HEK293 (cell line): ENCODE measurements around the gene LRFN3.

ENCODE experiments used
- BCL11A ChIP-seq: fragments of 450-650 bp; formaldehyde crosslinking; IDR thresholded peaks from 2 replicates; pipeline ENCODE4 v1.5.1; 2016; ENCODE audit warnings: low read depth, missing biosample characterization, missing genetic modification characterization
- KLF8 ChIP-seq: fragments of 450-650 bp; formaldehyde crosslinking; IDR thresholded peaks from 2 replicates; pipeline ENCODE4 v1.5.1; 2016; ENCODE audit warnings: missing biosample characterization, missing genetic modification characterization
- MZF1 ChIP-seq: fragments of 450-650 bp; formaldehyde crosslinking; IDR thresholded peaks from 2 replicates; pipeline ENCODE4 v1.5.1; 2017; ENCODE audit warnings: missing biosample characterization, missing genetic modification characterization, borderline replicate concordance
- SP7 ChIP-seq: fragments of 450-650 bp; formaldehyde crosslinking; IDR thresholded peaks from 2 replicates; pipeline ENCODE4 v1.5.1; 2016; ENCODE audit warnings: missing biosample characterization, missing genetic modification characterization
- ZBTB1 ChIP-seq: fragments of 450-650 bp; formaldehyde crosslinking; IDR thresholded peaks from 2 replicates; pipeline ENCODE4 v1.5.1; 2016; ENCODE audit warnings: missing biosample characterization, missing genetic modification characterization
- ZEB2 ChIP-seq: fragments of 450-650 bp; formaldehyde crosslinking; IDR thresholded peaks from 2 replicates; pipeline ENCODE4 v1.5.1; 2016; ENCODE audit warnings: missing biosample characterization, missing genetic modification characterization
- ZFP41 ChIP-seq: fragments of 450-650 bp; formaldehyde crosslinking; IDR thresholded peaks from 2 replicates; pipeline ENCODE4 v1.5.1; 2016; ENCODE audit warnings: missing biosample characterization, missing genetic modification characterization, borderline replicate concordance
- ZNF121 ChIP-seq: fragments of 450-650 bp; formaldehyde crosslinking; IDR thresholded peaks from 2 replicates; pipeline ENCODE4 v1.5.1; 2016; ENCODE audit warnings: missing biosample characterization, missing genetic modification characterization
- ZNF138 ChIP-seq: fragments of 450-650 bp; formaldehyde crosslinking; IDR thresholded peaks from 2 replicates; pipeline ENCODE4 v1.5.1; 2016; ENCODE audit warnings: missing biosample characterization, missing genetic modification characterization, borderline replicate concordance
- ZNF169 ChIP-seq: fragments of 450-650 bp; formaldehyde crosslinking; IDR thresholded peaks from 2 replicates; pipeline ENCODE4 v1.5.1; 2016; ENCODE audit warnings: missing biosample characterization, missing genetic modification characterization
- ZNF223 ChIP-seq: fragments of 450-650 bp; formaldehyde crosslinking; IDR thresholded peaks from 2 replicates; pipeline ENCODE4 v1.5.1; 2016; ENCODE audit warnings: missing biosample characterization, missing genetic modification characterization
- ZNF23 ChIP-seq: fragments of 450-650 bp; formaldehyde crosslinking; IDR thresholded peaks from 2 replicates; pipeline ENCODE4 v1.5.1; 2016; ENCODE audit warnings: missing biosample characterization, missing genetic modification characterization, borderline replicate concordance
- ZNF239 ChIP-seq: fragments of 450-650 bp; formaldehyde crosslinking; IDR thresholded peaks from 2 replicates; pipeline ENCODE4 v1.5.1; 2016; ENCODE audit warnings: missing biosample characterization, missing genetic modification characterization
- ZNF24 ChIP-seq: fragments of 450-650 bp; formaldehyde crosslinking; IDR thresholded peaks from 2 replicates; pipeline ENCODE4 v1.5.1; 2016; ENCODE audit warnings: missing biosample characterization, missing genetic modification characterization
- ZNF311 ChIP-seq: fragments of 450-650 bp; formaldehyde crosslinking; IDR thresholded peaks from 2 replicates; pipeline ENCODE4 v1.5.1; 2017; ENCODE audit warnings: missing biosample characterization, missing genetic modification characterization, borderline replicate concordance
- ZNF341 ChIP-seq: fragments of 450-650 bp; formaldehyde crosslinking; IDR thresholded peaks from 2 replicates; pipeline ENCODE4; 2016; ENCODE audit warnings: low read depth, missing biosample characterization, missing genetic modification characterization
- ZNF350 ChIP-seq: fragments of 450-650 bp; formaldehyde crosslinking; IDR thresholded peaks from 2 replicates; pipeline ENCODE4 v1.5.0; 2017; ENCODE audit warnings: missing biosample characterization, mild to moderate bottlenecking, missing genetic modification characterization
- ZNF394 ChIP-seq: fragments of 450-650 bp; formaldehyde crosslinking; IDR thresholded peaks from 2 replicates; pipeline ENCODE4 v1.5.1; 2016; ENCODE audit warnings: missing biosample characterization, missing genetic modification characterization, mild to moderate bottlenecking, moderate library complexity, borderline replicate concordance
- ZNF571 ChIP-seq: fragments of 450-650 bp; formaldehyde crosslinking; IDR thresholded peaks from 2 replicates; pipeline ENCODE4 v1.5.0; 2017; ENCODE audit warnings: missing biosample characterization, missing genetic modification characterization
- ZNF600 ChIP-seq: fragments of 450-650 bp; formaldehyde crosslinking; IDR thresholded peaks from 2 replicates; pipeline ENCODE4 v1.5.1; 2016; ENCODE audit warnings: missing biosample characterization, missing genetic modification characterization
- ZNF629 ChIP-seq: fragments of 450-650 bp; formaldehyde crosslinking; IDR thresholded peaks from 2 replicates; pipeline ENCODE4 v1.5.1; 2017; ENCODE audit warnings: missing biosample characterization, missing genetic modification characterization
- ZNF658 ChIP-seq: fragments of 450-650 bp; formaldehyde crosslinking; IDR thresholded peaks from 2 replicates; pipeline ENCODE4; 2016; ENCODE audit warnings: missing biosample characterization, missing genetic modification characterization
- TF ChIP-seq, protein P1 (sequence below): fragments of 450-650 bp; formaldehyde crosslinking; IDR thresholded peaks from 2 replicates; pipeline ENCODE4 v1.5.1; 2016; ENCODE audit warnings: missing biosample characterization, missing genetic modification characterization
- TF ChIP-seq, protein P2 (sequence below): fragments of 450-650 bp; formaldehyde crosslinking; IDR thresholded peaks from 2 replicates; pipeline ENCODE4 v1.5.1; 2016; ENCODE audit warnings: missing biosample characterization, missing genetic modification characterization
- TF ChIP-seq, protein P3 (sequence below): fragments of 450-650 bp; formaldehyde crosslinking; IDR thresholded peaks from 2 replicates; pipeline ENCODE4 v1.5.1; 2016; ENCODE audit warnings: missing biosample characterization, missing genetic modification characterization
- TF ChIP-seq, protein P4 (sequence below): fragments of 450-650 bp; formaldehyde crosslinking; IDR thresholded peaks from 2 replicates; pipeline ENCODE4 v1.5.1; 2016; ENCODE audit warnings: missing biosample characterization, missing genetic modification characterization
- TF ChIP-seq, protein P5 (sequence below): fragments of 450-650 bp; formaldehyde crosslinking; IDR thresholded peaks from 2 replicates; pipeline ENCODE4 v1.5.1; 2016; ENCODE audit warnings: missing biosample characterization, missing genetic modification characterization
- TF ChIP-seq, protein P6 (sequence below): fragments of 450-650 bp; formaldehyde crosslinking; IDR thresholded peaks from 2 replicates; pipeline ENCODE4 v1.5.1; 2016; ENCODE audit warnings: missing biosample characterization, missing genetic modification characterization
- TF ChIP-seq, protein P7 (sequence below): fragments of 450-650 bp; formaldehyde crosslinking; IDR thresholded peaks from 2 replicates; pipeline ENCODE4 v1.5.1; 2016; ENCODE audit warnings: missing biosample characterization, missing genetic modification characterization, low read depth
- TF ChIP-seq, protein P8 (sequence below): fragments of 450-650 bp; formaldehyde crosslinking; IDR thresholded peaks from 2 replicates; pipeline ENCODE4 v1.5.1; 2017; ENCODE audit warnings: missing biosample characterization, missing genetic modification characterization

Gene LRFN3

DNA sequence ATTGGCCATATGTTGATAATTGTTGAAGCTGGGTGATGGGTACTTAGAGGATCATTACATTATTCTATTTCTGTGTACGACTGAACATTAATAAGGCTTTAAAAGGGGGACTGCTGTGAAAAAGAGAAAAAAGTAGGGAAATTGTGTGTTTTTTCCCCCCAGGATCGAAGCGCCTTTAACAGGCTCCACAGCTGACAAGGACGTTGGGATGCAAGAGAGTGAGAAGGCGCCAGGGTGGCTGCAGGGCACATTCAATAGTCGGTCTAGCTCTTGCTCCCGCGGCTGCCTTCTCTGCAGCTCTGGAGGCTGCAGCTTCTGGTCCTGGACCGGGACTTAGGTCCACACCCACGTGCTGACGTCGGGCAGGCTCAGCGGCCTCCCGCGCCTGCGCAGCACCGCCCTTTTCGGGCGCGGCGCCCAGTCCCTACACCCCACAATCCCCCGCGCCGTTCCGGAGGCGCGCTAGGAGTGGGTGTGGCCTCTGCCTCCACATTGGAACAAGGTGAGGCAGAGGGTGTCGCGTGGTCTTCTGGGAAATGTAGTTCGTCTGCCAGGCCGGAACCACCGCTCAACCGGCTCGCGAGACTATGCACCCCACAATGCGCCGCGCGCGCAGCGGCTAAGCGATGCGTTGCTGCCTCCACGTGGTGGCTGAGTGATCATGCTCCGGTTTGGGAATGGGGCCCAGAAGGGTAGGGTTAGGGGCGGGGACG lies 4.9 kb upstream of the LRFN3 start (continued):
- TF ChIP-seq, protein P1, sequence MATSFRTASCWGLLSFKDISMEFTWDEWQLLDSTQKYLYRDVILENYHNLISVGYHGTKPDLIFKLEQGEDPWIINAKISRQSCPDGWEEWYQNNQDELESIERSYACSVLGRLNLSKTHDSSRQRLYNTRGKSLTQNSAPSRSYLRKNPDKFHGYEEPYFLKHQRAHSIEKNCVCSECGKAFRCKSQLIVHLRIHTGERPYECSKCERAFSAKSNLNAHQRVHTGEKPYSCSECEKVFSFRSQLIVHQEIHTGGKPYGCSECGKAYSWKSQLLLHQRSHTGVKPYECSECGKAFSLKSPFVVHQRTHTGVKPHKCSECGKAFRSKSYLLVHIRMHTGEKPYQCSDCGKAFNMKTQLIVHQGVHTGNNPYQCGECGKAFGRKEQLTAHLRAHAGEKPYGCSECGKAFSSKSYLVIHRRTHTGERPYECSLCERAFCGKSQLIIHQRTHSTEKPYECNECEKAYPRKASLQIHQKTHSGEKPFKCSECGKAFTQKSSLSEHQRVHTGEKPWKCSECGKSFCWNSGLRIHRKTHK: no peak
- TF ChIP-seq, protein P2, sequence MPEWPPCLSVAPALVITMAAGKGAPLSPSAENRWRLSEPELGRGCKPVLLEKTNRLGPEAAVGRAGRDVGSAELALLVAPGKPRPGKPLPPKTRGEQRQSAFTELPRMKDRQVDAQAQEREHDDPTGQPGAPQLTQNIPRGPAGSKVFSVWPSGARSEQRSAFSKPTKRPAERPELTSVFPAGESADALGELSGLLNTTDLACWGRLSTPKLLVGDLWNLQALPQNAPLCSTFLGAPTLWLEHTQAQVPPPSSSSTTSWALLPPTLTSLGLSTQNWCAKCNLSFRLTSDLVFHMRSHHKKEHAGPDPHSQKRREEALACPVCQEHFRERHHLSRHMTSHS (tag by site-specific recombination): no peak
- no peak for TF ChIP-seq ZNF571 (tag by site-specific recombination)
- TF ChIP-seq, protein P3, sequence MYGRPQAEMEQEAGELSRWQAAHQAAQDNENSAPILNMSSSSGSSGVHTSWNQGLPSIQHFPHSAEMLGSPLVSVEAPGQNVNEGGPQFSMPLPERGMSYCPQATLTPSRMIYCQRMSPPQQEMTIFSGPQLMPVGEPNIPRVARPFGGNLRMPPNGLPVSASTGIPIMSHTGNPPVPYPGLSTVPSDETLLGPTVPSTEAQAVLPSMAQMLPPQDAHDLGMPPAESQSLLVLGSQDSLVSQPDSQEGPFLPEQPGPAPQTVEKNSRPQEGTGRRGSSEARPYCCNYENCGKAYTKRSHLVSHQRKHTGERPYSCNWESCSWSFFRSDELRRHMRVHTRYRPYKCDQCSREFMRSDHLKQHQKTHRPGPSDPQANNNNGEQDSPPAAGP (tag by site-specific recombination): peak; percentile 99
- peak; percentile 92 for TF ChIP-seq SP7 (tag by site-specific recombination)
- no peak for TF ChIP-seq ZNF23
- TF ChIP-seq, protein P4, sequence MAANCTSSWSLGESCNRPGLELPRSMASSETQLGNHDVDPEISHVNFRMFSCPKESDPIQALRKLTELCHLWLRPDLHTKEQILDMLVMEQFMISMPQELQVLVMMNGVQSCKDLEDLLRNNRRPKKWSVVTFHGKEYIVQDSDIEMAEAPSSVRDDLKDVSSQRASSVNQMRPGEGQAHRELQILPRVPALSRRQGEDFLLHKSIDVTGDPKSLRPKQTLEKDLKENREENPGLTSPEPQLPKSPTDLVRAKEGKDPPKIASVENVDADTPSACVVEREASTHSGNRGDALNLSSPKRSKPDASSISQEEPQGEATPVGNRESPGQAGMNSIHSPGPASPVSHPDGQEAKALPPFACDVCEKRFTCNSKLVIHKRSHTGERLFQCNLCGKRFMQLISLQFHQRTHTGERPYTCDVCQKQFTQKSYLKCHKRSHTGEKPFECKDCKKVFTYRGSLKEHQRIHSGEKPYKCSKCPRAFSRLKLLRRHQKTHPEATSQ (tag by site-specific recombination): no peak
- TF ChIP-seq, protein P5, sequence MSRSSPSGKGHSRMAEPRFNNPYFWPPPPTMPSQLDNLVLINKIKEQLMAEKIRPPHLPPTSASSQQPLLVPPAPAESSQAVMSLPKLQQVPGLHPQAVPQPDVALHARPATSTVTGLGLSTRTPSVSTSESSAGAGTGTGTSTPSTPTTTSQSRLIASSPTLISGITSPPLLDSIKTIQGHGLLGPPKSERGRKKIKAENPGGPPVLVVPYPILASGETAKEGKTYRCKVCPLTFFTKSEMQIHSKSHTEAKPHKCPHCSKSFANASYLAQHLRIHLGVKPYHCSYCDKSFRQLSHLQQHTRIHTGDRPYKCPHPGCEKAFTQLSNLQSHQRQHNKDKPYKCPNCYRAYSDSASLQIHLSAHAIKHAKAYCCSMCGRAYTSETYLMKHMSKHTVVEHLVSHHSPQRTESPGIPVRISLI (tag by site-specific recombination): no peak
- TF ChIP-seq, protein P6, sequence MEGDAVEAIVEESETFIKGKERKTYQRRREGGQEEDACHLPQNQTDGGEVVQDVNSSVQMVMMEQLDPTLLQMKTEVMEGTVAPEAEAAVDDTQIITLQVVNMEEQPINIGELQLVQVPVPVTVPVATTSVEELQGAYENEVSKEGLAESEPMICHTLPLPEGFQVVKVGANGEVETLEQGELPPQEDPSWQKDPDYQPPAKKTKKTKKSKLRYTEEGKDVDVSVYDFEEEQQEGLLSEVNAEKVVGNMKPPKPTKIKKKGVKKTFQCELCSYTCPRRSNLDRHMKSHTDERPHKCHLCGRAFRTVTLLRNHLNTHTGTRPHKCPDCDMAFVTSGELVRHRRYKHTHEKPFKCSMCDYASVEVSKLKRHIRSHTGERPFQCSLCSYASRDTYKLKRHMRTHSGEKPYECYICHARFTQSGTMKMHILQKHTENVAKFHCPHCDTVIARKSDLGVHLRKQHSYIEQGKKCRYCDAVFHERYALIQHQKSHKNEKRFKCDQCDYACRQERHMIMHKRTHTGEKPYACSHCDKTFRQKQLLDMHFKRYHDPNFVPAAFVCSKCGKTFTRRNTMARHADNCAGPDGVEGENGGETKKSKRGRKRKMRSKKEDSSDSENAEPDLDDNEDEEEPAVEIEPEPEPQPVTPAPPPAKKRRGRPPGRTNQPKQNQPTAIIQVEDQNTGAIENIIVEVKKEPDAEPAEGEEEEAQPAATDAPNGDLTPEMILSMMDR (tag by site-specific recombination): peak; percentile 100
- TF ChIP-seq ZNF169: no peak
- TF ChIP-seq ZNF311 (tag by site-specific recombination): no peak
- peak; percentile 89 for TF ChIP-seq ZNF629 (tag by site-specific recombination)
- TF ChIP-seq, protein P7, sequence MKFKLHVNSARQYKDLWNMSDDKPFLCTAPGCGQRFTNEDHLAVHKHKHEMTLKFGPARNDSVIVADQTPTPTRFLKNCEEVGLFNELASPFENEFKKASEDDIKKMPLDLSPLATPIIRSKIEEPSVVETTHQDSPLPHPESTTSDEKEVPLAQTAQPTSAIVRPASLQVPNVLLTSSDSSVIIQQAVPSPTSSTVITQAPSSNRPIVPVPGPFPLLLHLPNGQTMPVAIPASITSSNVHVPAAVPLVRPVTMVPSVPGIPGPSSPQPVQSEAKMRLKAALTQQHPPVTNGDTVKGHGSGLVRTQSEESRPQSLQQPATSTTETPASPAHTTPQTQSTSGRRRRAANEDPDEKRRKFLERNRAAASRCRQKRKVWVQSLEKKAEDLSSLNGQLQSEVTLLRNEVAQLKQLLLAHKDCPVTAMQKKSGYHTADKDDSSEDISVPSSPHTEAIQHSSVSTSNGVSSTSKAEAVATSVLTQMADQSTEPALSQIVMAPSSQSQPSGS (tag by site-specific recombination): no peak
- no peak for TF ChIP-seq ZNF350
- TF ChIP-seq ZNF138 (tag by site-specific recombination): no peak
- no peak for TF ChIP-seq ZNF223 (tag by site-specific recombination)
- TF ChIP-seq ZNF24: peak; percentile 55; the same call in 1 of the 2 replicates
- TF ChIP-seq ZNF658: no peak
- peak; percentile 95 for TF ChIP-seq ZEB2 (tag by site-specific recombination)
- TF ChIP-seq MZF1: no peak
- no peak for TF ChIP-seq BCL11A (tag by site-specific recombination)
- TF ChIP-seq, protein P8, sequence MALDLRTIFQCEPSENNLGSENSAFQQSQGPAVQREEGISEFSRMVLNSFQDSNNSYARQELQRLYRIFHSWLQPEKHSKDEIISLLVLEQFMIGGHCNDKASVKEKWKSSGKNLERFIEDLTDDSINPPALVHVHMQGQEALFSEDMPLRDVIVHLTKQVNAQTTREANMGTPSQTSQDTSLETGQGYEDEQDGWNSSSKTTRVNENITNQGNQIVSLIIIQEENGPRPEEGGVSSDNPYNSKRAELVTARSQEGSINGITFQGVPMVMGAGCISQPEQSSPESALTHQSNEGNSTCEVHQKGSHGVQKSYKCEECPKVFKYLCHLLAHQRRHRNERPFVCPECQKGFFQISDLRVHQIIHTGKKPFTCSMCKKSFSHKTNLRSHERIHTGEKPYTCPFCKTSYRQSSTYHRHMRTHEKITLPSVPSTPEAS (tag by site-specific recombination): no peak
- no peak for TF ChIP-seq ZNF239 (tag by site-specific recombination)
- TF ChIP-seq ZNF600: peak; percentile 93
- peak; percentile 100 for TF ChIP-seq KLF8 (tag by site-specific recombination)
- no peak for TF ChIP-seq ZNF341 (tag by site-specific recombination)
- TF ChIP-seq ZNF394 (tag by site-specific recombination): peak; percentile 54; the same call in 1 of the 2 replicates
- no peak for TF ChIP-seq ZFP41 (tag by site-specific recombination)
- TF ChIP-seq ZBTB1 (tag by site-specific recombination): no peak
- TF ChIP-seq ZNF121 (tag by site-specific recombination): no peak
